ENCODE results near the gene C1orf116. TPM values are rescaled to one million over a fixed set of nuclear protein-coding genes. Genes with fewer than 3 reads are reported as not detected.

Gene C1orf116
- total RNA-seq, result under 0.01 TPM in 1 of 2 replicates, not detected in the other

GRCh38 chr1:207032528-207033017 lies at the start of gene C1orf116:
Gene C1orf116, minus strand, starts transcription at chr1:207032756. Its CDS starts 5,158 bp downstream, at chr1:207027598.

DNA sequence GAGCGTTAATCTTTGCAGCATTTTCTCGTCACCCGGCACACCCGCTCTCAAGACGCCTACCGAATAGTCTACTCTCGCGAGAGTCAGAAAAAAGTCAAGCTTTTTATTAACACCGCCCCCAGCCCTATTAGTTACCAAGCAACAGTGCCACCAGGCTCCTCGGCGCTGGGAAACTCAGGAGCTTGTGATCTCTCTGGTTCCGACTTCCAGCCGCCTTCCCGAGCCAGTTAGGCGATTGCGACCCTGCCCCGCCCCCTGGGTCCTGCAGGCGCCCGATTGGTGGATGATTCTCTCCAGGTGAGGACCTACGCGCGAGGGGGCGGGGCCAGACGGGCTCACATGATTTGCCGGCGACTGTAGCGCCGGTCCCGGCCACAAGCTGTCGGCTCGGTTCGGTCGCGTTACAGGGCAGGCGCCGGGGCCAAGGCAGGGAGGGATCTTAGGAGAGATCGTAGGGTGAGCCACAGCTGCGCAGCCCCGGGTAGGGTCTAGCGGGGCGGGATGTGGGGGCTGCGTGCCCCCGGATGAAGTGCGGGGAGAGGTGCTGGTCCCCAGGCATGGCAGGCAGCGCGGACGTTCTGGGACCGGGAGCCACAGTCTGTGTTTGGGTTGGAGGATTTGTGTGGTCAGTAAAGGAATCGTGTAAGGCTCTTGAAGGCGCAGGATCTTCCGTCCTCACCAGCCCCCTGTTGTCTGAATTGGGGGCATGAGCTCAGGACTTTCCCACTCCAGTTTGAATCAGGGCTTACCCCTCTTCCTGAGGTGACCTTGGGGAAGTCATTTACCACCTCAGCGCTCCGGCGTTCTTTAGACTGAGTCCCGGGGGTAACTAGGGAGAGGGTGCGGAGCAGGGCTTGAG lies 20.6 kb upstream of the C1orf116 start, which contains the start of gene PFKFB2:
PFKFB2 (plus strand) TSS at position 365 of the 859 bp plus-strand sequence. CDS start 1,443 bp downstream, outside the sequence.

DNA sequence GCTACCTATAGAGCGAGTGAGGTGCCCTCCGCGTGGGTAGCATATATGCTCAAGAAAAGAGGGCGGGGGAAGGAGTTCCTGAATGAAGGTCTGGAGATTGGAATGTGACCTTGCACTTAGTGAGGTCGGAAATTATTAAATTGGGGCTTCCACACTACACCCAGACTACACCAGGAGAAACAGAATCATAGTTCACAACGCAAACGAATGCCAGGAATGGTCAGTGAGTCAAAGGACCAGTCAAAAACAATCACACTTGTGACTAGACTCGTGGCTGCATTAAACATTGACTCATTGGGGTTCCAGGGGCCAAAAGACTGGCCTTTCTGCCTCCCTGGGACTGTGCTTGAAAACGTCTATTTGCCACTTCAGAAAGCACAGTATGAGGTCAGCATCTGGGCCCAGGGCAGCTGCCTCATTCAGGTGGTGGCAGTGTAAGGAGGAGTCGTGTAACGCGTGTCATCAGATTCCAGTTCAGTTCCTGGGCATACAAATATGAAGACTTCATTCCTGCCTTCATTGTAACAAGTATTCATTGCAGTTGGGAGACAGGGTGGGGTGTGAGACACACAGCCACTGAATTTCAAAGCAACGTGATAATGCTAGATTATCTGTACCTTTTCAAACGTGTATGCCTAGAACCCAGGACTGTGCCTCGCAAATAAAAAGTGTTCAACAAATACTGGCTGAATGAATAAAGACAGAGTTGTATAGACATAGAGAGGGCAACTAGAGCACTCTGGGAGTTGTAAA lies 18.8 kb upstream of the C1orf116 start, which contains the start of gene YOD1:
YOD1 (minus strand) TSS at position 18 of the 753 bp plus-strand sequence. CDS start 178 bp downstream, outside the sequence.

DNA sequence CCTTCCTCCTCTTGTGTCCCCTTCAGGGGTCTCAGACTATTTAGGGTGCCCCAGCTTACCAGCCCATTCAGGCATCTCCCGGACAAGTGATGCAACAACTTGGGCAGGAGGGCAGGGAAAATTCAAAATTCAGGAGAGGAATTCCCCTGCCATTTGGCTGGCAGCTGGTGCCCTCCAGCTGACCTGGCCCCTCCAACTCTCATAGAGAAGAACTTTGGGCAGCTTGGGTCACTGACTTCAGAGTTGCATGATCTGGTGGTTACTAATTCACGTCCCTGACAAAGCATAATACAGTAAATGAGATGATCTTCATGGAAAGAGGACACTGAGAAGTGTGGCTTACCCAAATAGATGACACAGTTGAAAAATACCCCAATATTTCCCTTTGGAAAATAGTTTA lies 62.1 kb downstream of the C1orf116 start, which contains the start of gene FCAMR:
FCAMR (minus strand) TSS at position 15 of the 400 bp plus-strand sequence. CDS start 335 bp downstream, outside the sequence.

Other genes with a start within 250 kb of the C1orf116 start
- gene IL20, start 167.1 kb downstream of the C1orf116 start, total RNA-seq, result not detected in 2 replicates
- gene IL24, start 135.3 kb downstream of the C1orf116 start, total RNA-seq, result not detected in 2 replicates
- gene FCMR, start 110.8 kb downstream of the C1orf116 start, total RNA-seq, result 0.12 TPM in 1 of 2 replicates, not detected in the other
- gene PIGR, start 86.3 kb downstream of the C1orf116 start, total RNA-seq, result not detected in 2 replicates
- not detected in 2 replicates for gene FCAMR, start 62.3 kb downstream of the C1orf116 start, total RNA-seq
- 5.4 and 6.2 TPM in 2 replicates for gene YOD1, start 18.5 kb upstream of the C1orf116 start, total RNA-seq
- 8.3 and 10.3 TPM in 2 replicates for gene PFKFB2, start 20.5 kb upstream of the C1orf116 start, total RNA-seq
- gene C4BPB, start 56.1 kb upstream of the C1orf116 start, total RNA-seq, result not detected in 2 replicates
- not detected in 2 replicates for gene C4BPA, start 71.5 kb upstream of the C1orf116 start, total RNA-seq

Measured in aortic smooth muscle cell (primary cell).